AG10803 (cell line): Measurements from ENCODE around the gene ING3.
"Not testable (repeated sequence)": the region's sequence is repeated elsewhere in the genome, so short reads cannot be mapped to it uniquely, and the experiment has no call there.

ENCODE experiments used
- DNase-seq: peaks from one replicate; pipeline ENCODE4 v3.0.0; 2010; ENCODE audit warnings: low read depth
- H3K4me3 ChIP-seq: 2 replicates; pipeline ENCODE4 v1.5.1; 2011; ENCODE audit warnings: mild to moderate bottlenecking, low read length, control low read depth
- TF ChIP-seq, protein P1 (sequence below): conservative IDR thresholded peaks from 2 replicates; pipeline ENCODE4 v1.5.1; 2011; ENCODE audit warnings: mild to moderate bottlenecking, low read length, control low read depth, inconsistent platforms

The ING3 gene

DNA sequence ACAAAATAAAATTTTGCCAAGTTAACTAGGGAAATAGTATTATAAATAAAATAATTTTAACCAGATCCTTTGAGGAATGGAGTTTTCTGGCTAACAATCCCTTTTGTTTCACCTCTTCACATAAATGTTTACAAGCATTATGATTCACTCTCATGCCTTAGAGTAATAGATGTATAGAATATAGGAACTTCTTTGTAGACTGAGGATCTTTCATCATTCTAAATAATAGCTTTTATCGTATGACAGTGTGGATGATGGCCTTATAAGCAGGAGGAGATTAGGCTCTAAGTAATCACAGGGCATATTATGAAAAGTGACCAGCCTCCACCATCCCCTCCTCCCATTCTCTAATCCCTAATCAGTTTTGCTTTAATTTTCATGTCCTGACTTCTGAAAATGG is 13.5 kb downstream of the ING3 start:
- no peak overlapping the region for H3K4me3 ChIP-seq
- TF ChIP-seq, protein P1, sequence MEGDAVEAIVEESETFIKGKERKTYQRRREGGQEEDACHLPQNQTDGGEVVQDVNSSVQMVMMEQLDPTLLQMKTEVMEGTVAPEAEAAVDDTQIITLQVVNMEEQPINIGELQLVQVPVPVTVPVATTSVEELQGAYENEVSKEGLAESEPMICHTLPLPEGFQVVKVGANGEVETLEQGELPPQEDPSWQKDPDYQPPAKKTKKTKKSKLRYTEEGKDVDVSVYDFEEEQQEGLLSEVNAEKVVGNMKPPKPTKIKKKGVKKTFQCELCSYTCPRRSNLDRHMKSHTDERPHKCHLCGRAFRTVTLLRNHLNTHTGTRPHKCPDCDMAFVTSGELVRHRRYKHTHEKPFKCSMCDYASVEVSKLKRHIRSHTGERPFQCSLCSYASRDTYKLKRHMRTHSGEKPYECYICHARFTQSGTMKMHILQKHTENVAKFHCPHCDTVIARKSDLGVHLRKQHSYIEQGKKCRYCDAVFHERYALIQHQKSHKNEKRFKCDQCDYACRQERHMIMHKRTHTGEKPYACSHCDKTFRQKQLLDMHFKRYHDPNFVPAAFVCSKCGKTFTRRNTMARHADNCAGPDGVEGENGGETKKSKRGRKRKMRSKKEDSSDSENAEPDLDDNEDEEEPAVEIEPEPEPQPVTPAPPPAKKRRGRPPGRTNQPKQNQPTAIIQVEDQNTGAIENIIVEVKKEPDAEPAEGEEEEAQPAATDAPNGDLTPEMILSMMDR = no peak
- no peak for DNase-seq

DNA sequence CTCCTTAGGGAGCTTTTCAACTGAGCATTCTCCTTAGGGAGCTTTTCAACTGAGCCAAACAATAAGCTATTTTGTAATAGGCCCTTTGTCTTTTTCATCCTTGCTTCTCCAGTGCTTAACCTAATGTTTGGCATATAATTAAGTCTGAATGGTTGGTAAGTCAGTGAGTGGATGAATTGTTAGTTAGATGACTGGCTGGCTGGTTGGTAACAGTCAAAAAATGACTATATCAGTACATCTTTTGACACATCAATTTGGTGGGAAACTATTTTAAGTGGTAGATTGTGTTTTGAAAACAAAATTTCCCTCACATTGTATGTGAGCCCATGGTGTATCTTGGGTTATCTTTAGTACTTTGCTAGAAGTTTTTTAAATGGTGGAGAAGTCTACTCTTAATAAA is 16.4 kb downstream of the ING3 start:
- TF ChIP-seq, protein P1 = no peak
- H3K4me3 ChIP-seq = no peak overlapping the region
- DNase-seq = no peak

DNA sequence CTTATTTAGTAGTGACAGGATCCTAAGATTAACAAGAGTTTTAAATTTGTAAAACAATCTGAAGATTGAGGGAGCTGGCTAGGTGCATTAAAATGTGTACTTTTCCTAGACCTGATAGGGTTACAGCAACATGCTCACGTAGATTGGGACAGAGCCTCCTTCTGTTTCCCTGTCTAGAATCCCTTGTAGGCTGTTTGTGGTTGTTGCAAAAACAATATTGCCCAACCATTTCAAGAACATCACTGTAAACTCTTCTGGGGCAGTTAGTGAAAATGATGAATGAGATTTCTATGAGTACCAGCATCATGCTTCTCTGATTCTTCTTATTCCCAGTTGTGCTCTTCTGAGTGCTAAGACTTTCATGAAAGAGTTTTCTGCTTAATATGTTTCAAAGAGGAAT is 23.3 kb downstream of the ING3 start:
- H3K4me3 ChIP-seq = no peak overlapping the region
- TF ChIP-seq, protein P1 = no peak
- peak; percentile 24 for DNase-seq

DNA sequence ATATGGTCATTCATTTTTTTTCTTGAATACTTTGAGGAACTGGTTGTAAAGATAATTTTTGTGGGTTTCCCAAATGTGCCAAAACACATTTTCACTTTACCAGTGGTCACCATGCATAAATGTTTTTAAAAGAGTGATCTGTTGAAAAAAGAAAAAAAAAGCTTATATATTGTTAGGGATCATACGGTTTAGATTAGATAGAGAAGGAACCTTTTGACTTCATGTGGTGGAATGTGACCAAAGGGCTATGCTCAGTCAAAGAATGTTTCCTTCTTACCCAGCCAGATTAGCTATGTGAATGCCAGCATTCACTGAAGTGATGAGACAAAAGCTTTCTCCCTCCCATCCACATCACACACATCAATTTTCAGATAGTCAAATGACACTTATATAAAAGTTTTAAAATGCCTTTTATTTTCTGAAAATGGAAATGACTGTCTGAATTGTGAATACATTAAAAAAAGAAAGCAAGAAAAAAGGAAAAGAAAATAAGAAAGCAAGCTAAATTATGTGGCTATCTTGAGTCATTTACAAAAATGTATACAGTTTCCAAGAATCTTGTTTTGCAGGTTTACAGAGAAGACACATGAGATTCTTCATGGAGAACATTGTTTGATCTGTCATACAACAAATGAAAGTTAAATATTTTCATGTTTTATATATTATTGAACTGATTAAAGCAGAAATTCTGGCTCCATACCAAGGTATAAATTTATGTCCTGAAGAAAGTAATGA is 29.4 kb downstream of the ING3 start:
- TF ChIP-seq, protein P1 = no peak
- DNase-seq = peak; percentile 72
- no peak overlapping the region for H3K4me3 ChIP-seq

DNA sequence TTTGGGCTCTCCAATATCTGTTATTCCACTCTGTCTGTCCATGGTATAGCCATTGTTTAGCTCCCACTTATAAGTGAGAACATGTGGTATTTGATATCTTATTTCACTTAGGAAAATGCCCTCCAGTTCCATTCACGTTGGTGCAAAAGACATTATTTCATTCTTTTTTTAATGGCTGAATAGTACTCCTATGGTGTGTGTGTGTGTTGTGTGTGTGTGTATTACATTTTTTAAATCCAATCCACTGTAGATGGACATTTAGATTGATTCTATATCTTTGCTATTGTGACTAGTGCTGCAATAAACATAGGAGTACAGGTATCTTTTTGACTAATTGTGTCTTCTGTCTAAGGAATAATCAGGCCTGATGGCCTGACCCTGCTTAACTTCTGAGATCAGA is 30.5 kb downstream of the ING3 start:
- TF ChIP-seq, protein P1 = no peak
- no peak for DNase-seq
- no peak overlapping the region for H3K4me3 ChIP-seq

DNA sequence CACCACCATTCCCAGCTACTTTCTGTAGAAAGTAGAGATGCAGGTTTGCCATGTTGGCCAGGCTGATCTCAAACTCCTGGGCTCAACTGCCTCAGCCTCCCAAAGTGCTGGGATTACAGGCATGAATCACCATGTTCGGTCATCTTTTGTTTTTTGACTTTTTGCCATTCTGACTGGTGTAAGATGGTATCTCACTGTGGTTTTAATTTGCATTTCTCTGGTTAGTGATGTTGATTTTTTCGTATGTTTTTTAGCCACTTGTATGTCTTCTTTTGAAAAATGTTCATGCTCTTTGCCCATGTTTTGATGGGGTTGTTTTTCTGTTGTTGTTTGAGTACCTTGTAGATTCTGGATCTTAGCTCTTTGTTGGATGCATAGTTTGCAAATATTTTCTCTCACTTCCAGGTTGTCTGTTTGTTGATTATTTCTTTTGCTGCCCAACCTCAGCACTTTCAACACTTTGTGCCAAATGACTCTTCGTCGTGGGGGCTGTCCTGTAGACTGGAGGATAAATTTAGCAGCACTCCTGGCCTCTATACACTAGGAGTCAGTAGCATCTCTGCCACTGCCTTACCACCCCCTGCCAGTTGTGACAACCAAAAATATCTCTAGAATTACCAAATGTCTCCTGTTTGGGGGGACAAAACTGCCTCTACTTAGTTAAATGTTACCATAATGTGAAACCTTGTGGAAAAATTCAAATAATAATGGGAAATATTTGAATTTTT is 31.5 kb downstream of the ING3 start:
- H3K4me3 ChIP-seq = no peak overlapping the region
- peak; percentile 84 for DNase-seq
- TF ChIP-seq, protein P1 = peak; percentile 28; the same call in 1 of the 2 replicates

DNA sequence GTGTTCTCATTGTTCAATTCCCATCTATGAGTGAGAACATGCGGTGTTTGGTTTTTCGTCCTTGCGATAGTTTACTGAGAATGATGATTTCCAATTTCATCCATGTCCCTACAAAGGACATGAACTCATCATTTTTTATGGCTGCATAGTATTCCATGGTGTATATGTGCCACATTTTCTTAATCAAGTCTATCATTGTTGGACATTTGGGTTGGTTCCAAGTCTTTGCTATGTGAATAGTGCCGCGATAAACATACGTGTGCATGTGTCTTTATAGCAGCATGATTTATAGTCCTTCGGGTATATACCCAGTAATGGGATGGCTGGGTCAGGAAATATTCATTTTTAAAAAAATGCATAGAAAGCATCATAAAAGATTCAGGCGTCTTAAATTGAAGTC is 33.0 kb downstream of the ING3 start:
- H3K4me3 ChIP-seq, DNase-seq: not testable (repeated sequence)
